Left lung (tissue), 10 donors: ENCODE results near the gene ZDHHC18. TPM values are rescaled to one million over a fixed set of nuclear protein-coding genes. Genes with fewer than 3 reads are reported as not detected.

Experiments used
- ATAC-seq: fragments of 200-7000 bp; cut with Tn5 transposase; one replicate; pipeline ENCODE4 v1.9.1; 2020; ENCODE audit warnings: moderate library complexity
- DNase-seq, 4 donors: peaks; one replicate each; pipeline ENCODE4 v3.0.0-alpha.2; 2013 to 2020
- H3K27ac ChIP-seq, 2 donors: fragments of 200-600 bp; sonication (generic) in 1 of 2; one replicate each; pipeline versions ENCODE4 v1.5.0 to v1.8.0; 2020 to 2021
- H3K27me3 ChIP-seq, 2 donors: fragments of 200-600 bp; sonication (generic) in 1 of 2; one replicate each; pipeline versions ENCODE4 v1.5.0 to v1.8.0; 2020 to 2021
- H3K36me3 ChIP-seq, 2 donors: fragments of 200-600 bp; sonication (generic) in 1 of 2; one replicate each; pipeline versions ENCODE4 v1.5.0 to v1.8.0; 2020 to 2021
- H3K4me1 ChIP-seq, 2 donors: fragments of 200-600 bp; one replicate each; pipeline ENCODE4 v1.8.0; 2021
- H3K4me3 ChIP-seq, 2 donors: fragments of 200-600 bp; sonication (generic) in 1 of 2; one replicate each; pipeline versions ENCODE4 v1.5.0 to v1.8.0; 2020 to 2021; ENCODE audit warnings: mild to moderate bottlenecking in 1 of 2
- H3K9me3 ChIP-seq, 2 donors: fragments of 200-600 bp; sonication (generic) in 1 of 2; one replicate each; pipeline versions ENCODE4 v1.5.0 to v1.8.0; 2020 to 2021
- CTCF ChIP-seq, 2 donors: fragments of 200-600 bp; sonication (generic) in 1 of 2; IDR thresholded peaks; one replicate each; pipeline versions ENCODE4 v1.5.0 to v1.8.0; 2021; ENCODE audit warnings: antibody characterized with exemption in 2 of 2
- intact Hi-C, 2 donors: fragments of 100-400 bp; cut with DNase I; formaldehyde crosslinking; loops; one replicate each; pipeline versions ENCODE4 v1.11.2 to v1.14.2; 2022
- polyA plus RNA-seq, 6 donors: library from polyadenylated mRNA; unstranded; fragments of 120-200 nt; gene quantifications; one replicate each; pipeline ENCODE4 v1.2.1, GENCODE V29; 2013; ENCODE audit not compliant: insufficient read length in 6 of 6
- total RNA-seq, 2 donors: library from RNA; stranded (reverse); fragmentation: NEBNext Ultra II Directional; extraction: Animal tissue kit (Norgen Biotek cat#: 25700); gene quantifications; one replicate each; pipeline ENCODE4 v1.2.1, GENCODE V29; 2021
- donor health status: DM: no; HTN: yes; CAD: no.
- donor health status: DM: no; HTN: no; CAD: no.

ZDHHC18 gene
- total and polyA plus RNA-seq, 8 donors = 21.2 to 33.4 (median 24.2) TPM

GRCh38 chr1:26861286-26861701 is 34.8 kb downstream of the ZDHHC18 start:
- peak overlapping the region in 1 of 2 donors; percentile 71 for H3K27ac ChIP-seq
- intact Hi-C loops = no loop called here
- no peak for ATAC-seq

GRCh38 chr1:26861889-26862378 is 35.4 kb downstream of the ZDHHC18 start:
- H3K27ac ChIP-seq = peak overlapping the region; percentile 71 to 73
- no peak for TF ChIP-seq CTCF (IDR thresholded peaks at IDR 0.05)
- H3K9me3 ChIP-seq = no peaks in the 10 kb centered on the region
- H3K4me3 ChIP-seq = no peak overlapping the region
- ATAC-seq (peak; percentile 4), DNase-seq (peak in 2 of 4 donors; percentile 62 to 78)
- H3K27me3 ChIP-seq = no peaks in the 10 kb centered on the region
- H3K36me3 ChIP-seq = peaks cover 0 to 5% of the 10 kb centered on the region in 2 donors
- H3K4me1 ChIP-seq = peaks cover 0 to 32% of the 10 kb centered on the region in 2 donors
- intact Hi-C loops = no loop called here

More at GRCh38 chr1:26861286-26861701, 34.8 kb downstream of the ZDHHC18 start:
- Histone ChIP-seq H3K4me1 (peaks cover 0 to 30% of the 10 kb centered on the region in 2 donors), H3K9me3 (no peaks in the 10 kb centered on the region), H3K27me3 (no peaks in the 10 kb centered on the region), H3K4me3 (no peak overlapping the region), H3K36me3 (peaks cover 0 to 11% of the 10 kb centered on the region in 2 donors)
- no peak for TF ChIP-seq CTCF (IDR thresholded peaks at IDR 0.05)
- DNase-seq = no peak

- DNase-seq = peak in 3 of 4 donors; percentile 5 to 90 (median 79)
- peaks cover 0 to 32% of the 10 kb centered on the region in 2 donors for H3K4me1 ChIP-seq
- no peaks in the 10 kb centered on the region for H3K9me3 ChIP-seq
- H3K27me3 ChIP-seq = no peaks in the 10 kb centered on the region
- H3K36me3 ChIP-seq = peaks cover 0 to 4% of the 10 kb centered on the region in 2 donors
- peak within 1 kb of the TSS; percentile 92 to 95 for H3K27ac ChIP-seq
- peak in 1 of 2 donors; percentile 40 for TF ChIP-seq CTCF (IDR thresholded peaks at IDR 0.05)
- H3K4me3 ChIP-seq = peak within 1 kb of the TSS; percentile 59 to 65
- intact Hi-C loops = no loop called here
- ATAC-seq = peak; percentile 65
Observed at GRCh38 chr1:26862781-26863684, 36.5 kb downstream of the ZDHHC18 start, which contains the start of gene SFN. TSS of gene SFN (plus strand) at chr1:26863149. CDS start at chr1:26863213, 64 bp downstream.

GRCh38 chr1:26863685-26864077 is 37.2 kb downstream of the ZDHHC18 start:
- Histone ChIP-seq H3K27me3 (no peaks in the 10 kb centered on the region), H3K9me3 (no peaks in the 10 kb centered on the region), H3K36me3 (no peaks in the 10 kb centered on the region), H3K27ac (peak overlapping the region; percentile 92 to 95), H3K4me3 (peak overlapping the region; percentile 59 to 65), H3K4me1 (peaks cover 0 to 32% of the 10 kb centered on the region in 2 donors)
- DNase-seq = peak in 1 of 4 donors; percentile 67
- intact Hi-C loops = no loop called here
- ATAC-seq = no peak
- no peak for TF ChIP-seq CTCF (IDR thresholded peaks at IDR 0.05)
